ENCODE results near the gene SSBP3. TPM values are rescaled to one million over a fixed set of nuclear protein-coding genes. Genes with fewer than 3 reads are reported as not detected.

SSBP3 gene
- total RNA-seq, 4 donors from 2014 or later, result 32.8 to 63.4 (median 47.4) TPM

DNA sequence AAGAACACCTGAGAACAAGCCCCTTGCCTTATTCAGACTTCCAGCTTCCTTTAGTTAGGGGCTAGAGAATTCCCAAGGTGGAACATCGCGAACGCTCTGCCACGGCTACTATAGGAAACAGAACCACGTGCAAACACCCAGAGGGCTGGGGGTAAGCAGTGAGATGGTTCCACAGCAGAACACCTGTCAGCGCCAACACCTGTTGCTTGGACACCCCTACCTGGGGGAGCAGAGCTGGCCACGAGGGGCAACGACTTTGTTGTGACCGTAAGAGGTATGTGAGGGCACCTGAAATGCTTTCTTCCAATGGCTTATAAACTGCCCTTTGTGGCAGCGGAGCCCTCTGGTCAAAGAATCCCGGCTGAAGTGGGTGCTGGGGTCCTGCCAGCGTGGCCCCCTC lies 155.5 kb downstream of the SSBP3 start:
- no peak for DNase-seq (ENCODE audit: extremely low spot score)
- Histone ChIP-seq H3K4me3 (no peak overlapping the region), H3K27me3 (no peaks in the 10 kb centered on the region), H3K9me3 (no peaks in the 10 kb centered on the region), H3K27ac (replicated peaks in 1 of 4) (peak overlapping the region in 1 of 4 donors; percentile 20), H3K36me3 (peaks cover 11 to 63% (median 37%) of the 10 kb centered on the region in 4 donors), H3K4me1 (peaks cover 11 to 36% (median 29%) of the 10 kb centered on the region in 4 donors)
- TF ChIP-seq POLR2AphosphoS5 (IDR thresholded peaks at IDR 0.05) (no peak), EP300 (IDR thresholded peaks at IDR 0.05) (no peak), POLR2A (IDR thresholded peaks at IDR 0.05; ENCODE audit: low read depth) (no peak)
- TF ChIP-seq, protein P1, sequence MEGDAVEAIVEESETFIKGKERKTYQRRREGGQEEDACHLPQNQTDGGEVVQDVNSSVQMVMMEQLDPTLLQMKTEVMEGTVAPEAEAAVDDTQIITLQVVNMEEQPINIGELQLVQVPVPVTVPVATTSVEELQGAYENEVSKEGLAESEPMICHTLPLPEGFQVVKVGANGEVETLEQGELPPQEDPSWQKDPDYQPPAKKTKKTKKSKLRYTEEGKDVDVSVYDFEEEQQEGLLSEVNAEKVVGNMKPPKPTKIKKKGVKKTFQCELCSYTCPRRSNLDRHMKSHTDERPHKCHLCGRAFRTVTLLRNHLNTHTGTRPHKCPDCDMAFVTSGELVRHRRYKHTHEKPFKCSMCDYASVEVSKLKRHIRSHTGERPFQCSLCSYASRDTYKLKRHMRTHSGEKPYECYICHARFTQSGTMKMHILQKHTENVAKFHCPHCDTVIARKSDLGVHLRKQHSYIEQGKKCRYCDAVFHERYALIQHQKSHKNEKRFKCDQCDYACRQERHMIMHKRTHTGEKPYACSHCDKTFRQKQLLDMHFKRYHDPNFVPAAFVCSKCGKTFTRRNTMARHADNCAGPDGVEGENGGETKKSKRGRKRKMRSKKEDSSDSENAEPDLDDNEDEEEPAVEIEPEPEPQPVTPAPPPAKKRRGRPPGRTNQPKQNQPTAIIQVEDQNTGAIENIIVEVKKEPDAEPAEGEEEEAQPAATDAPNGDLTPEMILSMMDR (IDR thresholded peaks at IDR 0.05), result no peak
- intact Hi-C loops (cut with DNase I), result no loop called here
- WGBS, result 89% methylated on average over 12 of the region's 12 CpGs

DNA sequence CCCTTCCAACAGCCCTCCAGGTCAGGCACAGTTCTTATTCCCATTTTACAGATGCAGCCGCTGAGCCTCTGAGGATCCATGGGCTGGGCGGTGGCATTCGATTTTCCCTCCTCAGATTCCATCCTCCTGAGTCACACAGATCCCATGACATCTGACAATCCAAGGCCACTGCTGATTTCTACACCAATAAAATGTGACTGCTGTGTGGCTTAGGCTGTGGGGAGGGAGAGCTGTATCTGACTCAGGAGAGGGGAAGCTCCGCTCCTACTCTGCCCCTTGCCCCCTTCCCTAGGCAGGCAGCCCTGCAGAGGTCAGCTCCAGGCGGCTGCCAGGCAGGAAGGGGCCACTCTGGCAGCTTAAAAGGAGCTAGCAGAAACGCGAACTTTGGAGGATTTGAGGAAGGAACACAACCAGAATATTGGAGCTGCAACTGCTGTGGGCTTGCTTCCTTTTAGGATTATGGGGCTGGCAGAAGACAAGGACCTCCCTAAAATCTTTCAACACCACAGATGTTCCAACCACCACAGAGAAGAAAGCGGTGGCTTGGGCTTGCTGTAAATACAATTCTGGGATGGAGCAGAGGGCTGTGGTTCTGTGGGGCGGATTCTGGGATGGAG lies 156.3 kb downstream of the SSBP3 start:
- 68% methylated on average over 9 of the region's 9 CpGs for WGBS
- intact Hi-C loops (cut with DNase I), result no loop called here
- DNase-seq (ENCODE audit: extremely low spot score), result no peak
- Histone ChIP-seq H3K36me3 (peaks cover 11 to 64% (median 38%) of the 10 kb centered on the region in 4 donors), H3K27me3 (no peaks in the 10 kb centered on the region), H3K9me3 (no peaks in the 10 kb centered on the region), H3K4me1 (peaks cover 12 to 43% (median 32%) of the 10 kb centered on the region in 4 donors), H3K27ac (replicated peaks in 1 of 4) (peak overlapping the region; percentile 20 to 54 (median 43)), H3K4me3 (no peak overlapping the region)
- TF ChIP-seq, protein P1 (IDR thresholded peaks at IDR 0.05), result no peak
- TF ChIP-seq POLR2AphosphoS5 (IDR thresholded peaks at IDR 0.05) (no peak), EP300 (IDR thresholded peaks at IDR 0.05) (no peak), POLR2A (IDR thresholded peaks at IDR 0.05; ENCODE audit: low read depth) (no peak)

DNA sequence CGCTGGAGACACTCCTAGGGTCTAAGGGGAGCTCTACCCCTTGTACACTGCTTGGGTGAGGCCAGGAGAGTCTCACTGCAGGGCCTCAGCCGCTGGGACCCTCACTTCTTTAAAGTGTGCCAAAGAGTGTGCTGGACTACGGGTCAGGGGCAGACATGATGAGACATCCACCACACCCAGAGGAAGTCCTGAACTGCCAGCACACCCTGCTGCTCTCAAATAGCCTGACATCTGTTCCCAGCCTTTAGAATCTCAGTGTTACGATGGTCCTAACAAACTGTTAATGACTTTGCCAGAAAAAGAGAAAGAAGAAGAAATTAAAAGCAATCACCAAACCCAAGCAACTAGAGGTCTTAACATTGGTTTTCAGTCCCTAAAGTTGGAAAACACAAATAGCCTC lies 157.2 kb downstream of the SSBP3 start:
- H3K27ac ChIP-seq (replicated peaks in 1 of 4), result peak overlapping the region in 2 of 4 donors; percentile 13 to 36
- WGBS, result 81% methylated on average over 4 of the region's 4 CpGs

DNA sequence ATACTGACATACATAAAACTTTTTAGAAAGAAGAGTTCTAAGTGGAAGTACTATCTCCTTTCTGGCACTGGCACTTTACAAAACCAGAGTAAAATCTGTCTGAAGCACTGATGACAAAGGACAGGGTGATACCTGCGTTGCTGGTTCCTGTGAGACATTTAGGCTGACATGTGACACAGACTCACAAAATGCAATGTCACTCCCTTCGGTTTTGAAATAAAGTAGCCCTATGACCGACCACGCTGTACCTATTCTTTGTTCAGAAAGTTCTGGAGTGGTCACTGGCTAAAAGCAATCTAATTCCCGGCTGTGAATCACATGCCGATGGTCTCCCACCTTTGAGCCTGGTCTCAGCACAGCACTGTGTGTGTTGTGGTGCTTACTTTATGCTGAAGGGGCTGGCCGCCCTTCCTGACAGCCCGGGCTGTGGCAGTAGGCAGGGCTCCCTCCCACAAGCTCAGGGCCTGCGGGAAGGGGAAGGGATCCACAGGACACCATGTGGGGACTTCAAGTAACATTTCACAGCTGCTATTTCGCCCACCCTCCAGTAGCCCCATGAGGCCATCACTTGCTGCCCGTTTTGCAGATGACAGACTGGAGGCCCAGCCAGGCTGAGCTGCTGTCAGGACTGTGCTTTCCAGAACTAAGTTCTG lies 158.2 kb downstream of the SSBP3 start:
- no peak overlapping the region for H3K27ac ChIP-seq (replicated peaks in 1 of 4)
- WGBS, result 90% methylated on average over 6 of the region's 11 CpGs
- TF ChIP-seq EP300 (IDR thresholded peaks at IDR 0.05), result no peak
- no peak for TF ChIP-seq POLR2AphosphoS5 (IDR thresholded peaks at IDR 0.05)
- TF ChIP-seq, protein P1 (IDR thresholded peaks at IDR 0.05), result no peak
- no peak for TF ChIP-seq POLR2A (IDR thresholded peaks at IDR 0.05; ENCODE audit: low read depth)
- H3K27me3 ChIP-seq, result no peaks in the 10 kb centered on the region
- no peak overlapping the region for H3K4me3 ChIP-seq
- peaks cover 12 to 30% (median 28%) of the 10 kb centered on the region in 4 donors for H3K4me1 ChIP-seq
- H3K9me3 ChIP-seq, result no peaks in the 10 kb centered on the region
- no peak for DNase-seq (ENCODE audit: extremely low spot score)
- peaks cover 11 to 82% (median 41%) of the 10 kb centered on the region in 4 donors for H3K36me3 ChIP-seq
- intact Hi-C loops (cut with DNase I), result no loop called here

More for the DNA sequence above, 157.2 kb downstream of the SSBP3 start:
- Histone ChIP-seq H3K4me1 (peaks cover 12 to 33% (median 29%) of the 10 kb centered on the region in 4 donors), H3K36me3 (peaks cover 11 to 73% (median 36%) of the 10 kb centered on the region in 4 donors), H3K4me3 (no peak overlapping the region), H3K9me3 (no peaks in the 10 kb centered on the region), H3K27me3 (no peaks in the 10 kb centered on the region)
- intact Hi-C loops (cut with DNase I), result no loop called here
- no peak for DNase-seq (ENCODE audit: extremely low spot score)
- TF ChIP-seq POLR2AphosphoS5 (IDR thresholded peaks at IDR 0.05) (no peak), EP300 (IDR thresholded peaks at IDR 0.05) (no peak), POLR2A (IDR thresholded peaks at IDR 0.05; ENCODE audit: low read depth) (no peak)
- TF ChIP-seq, protein P1 (IDR thresholded peaks at IDR 0.05), result no peak
